H1 (cell line): ENCODE data around the gene BCL2L12. TPM values are rescaled to one million over a fixed set of nuclear protein-coding genes. Genes with fewer than 3 reads are reported as not detected.

ENCODE experiments used
- CTCF ChIA-PET: fragments of 300-600 bp; sonication (Branson Sonifier 250); formaldehyde crosslinking; loops from one replicate; lab custom pipeline; 2021; ENCODE audit not compliant: partially characterized antibody; lab: Charles Lee
- POLR2A ChIA-PET: fragments of 300-600 bp; sonication (Branson Sonifier 250); formaldehyde crosslinking; loops from one replicate; lab custom pipeline; 2021; ENCODE audit warnings: inconsistent platforms; ENCODE audit not compliant: partially characterized antibody; lab: Charles Lee
- DNase-seq, 2 experiments: peaks; one replicate each; pipeline versions ENCODE4 v3.0.0 to v3.0.0-alpha.2; 2010 to 2022; ENCODE audit warnings: low spot score in 2 of 2, low read depth in 1 of 2, mixed read lengths in 1 of 2
- FAIRE-seq: peaks from 2 replicates; lab custom pipeline; 2011; peaks lifted over from hg19 to GRCh38; lab: Jason Lieb, UNC
- H2AFZ ChIP-seq: 2 replicates; pipeline ENCODE4 v1.8.1; 2012; ENCODE audit warnings: low read length, inconsistent platforms
- H2AK5ac ChIP-seq: 2 replicates; pipeline ENCODE4 v1.6.1; 2013; ENCODE audit warnings: low read depth, low read length
- H2BK120ac ChIP-seq: replicated peaks from 2 replicates; pipeline ENCODE3; 2013; ENCODE audit warnings: low read depth, low read length, inconsistent platforms
- H2BK12ac ChIP-seq: 2 replicates; pipeline ENCODE4 v1.6.1; 2013; ENCODE audit warnings: low read depth, low read length
- H2BK15ac ChIP-seq: 2 replicates; pipeline ENCODE4 v1.6.1; 2013; ENCODE audit warnings: low read length
- H2BK20ac ChIP-seq: 2 replicates; pipeline ENCODE4 v1.6.1; 2013; ENCODE audit warnings: low read length
- H2BK5ac ChIP-seq: 2 replicates; pipeline ENCODE4 v1.6.1; 2013; ENCODE audit warnings: low read depth, low read length
- H3K14ac ChIP-seq: 2 replicates; pipeline ENCODE4 v1.6.1; 2013; ENCODE audit warnings: inconsistent platforms; ENCODE audit not compliant: insufficient read length
- H3K18ac ChIP-seq: 2 replicates; pipeline ENCODE4 v1.6.1; 2013; ENCODE audit warnings: low read length; ENCODE audit errors: extremely low read depth
- H3K23ac ChIP-seq: 2 replicates; pipeline ENCODE4 v1.6.1; 2013; ENCODE audit warnings: inconsistent platforms; ENCODE audit not compliant: insufficient read length
- H3K23me2 ChIP-seq: 2 replicates; pipeline ENCODE4 v1.6.1; 2013; ENCODE audit warnings: low read depth, low read length
- H3K27ac ChIP-seq: 2 replicates; pipeline ENCODE4 v1.6.1; 2011; ENCODE audit warnings: low read depth, low read length, inconsistent platforms
- H3K27me3 ChIP-seq, 4 experiments: replicated peaks in 1 of 4; 1 replicate in 1 of 4; 2 replicates in 3 of 4; pipeline versions ENCODE4 v1.6.1 to v1.8.1; 2011 to 2013; ENCODE audit warnings: low read length in 3 of 4, mild to moderate bottlenecking in 3 of 4, inconsistent platforms in 2 of 4, mixed read lengths in 2 of 4, moderate library complexity in 1 of 4; ENCODE audit not compliant: control insufficient read depth in 3 of 4, insufficient read depth in 3 of 4; ENCODE audit errors: extremely low read depth in 1 of 4
- H3K36me3 ChIP-seq, 4 experiments: 2 replicates each; pipeline versions ENCODE4 v1.6.1 to v1.8.1; 2011 to 2013; ENCODE audit warnings: mild to moderate bottlenecking in 4 of 4, low read length in 3 of 4, moderate library complexity in 2 of 4, control low read depth in 1 of 4, inconsistent platforms in 1 of 4; ENCODE audit not compliant: insufficient read depth in 4 of 4, control insufficient read depth in 2 of 4
- H3K4ac ChIP-seq: replicated peaks from 2 replicates; pipeline ENCODE3; 2013; ENCODE audit warnings: low read length, low read depth, mixed read lengths, inconsistent platforms; ENCODE audit not compliant: insufficient read length
- H3K4me1 ChIP-seq, 4 experiments: replicated peaks in 1 of 4; 1 replicate in 1 of 4; 2 replicates in 3 of 4; pipeline versions ENCODE4 v1.6.1 to v1.8.1; 2011 to 2013; ENCODE audit warnings: low read length in 3 of 4, inconsistent platforms in 2 of 4, mixed read lengths in 1 of 4; ENCODE audit not compliant: insufficient read depth in 4 of 4, control insufficient read depth in 3 of 4
- H3K4me2 ChIP-seq, 2 experiments: 2 replicates each; pipeline versions ENCODE4 v1.6.1 to v1.8.1; 2011 to 2013; ENCODE audit warnings: low read depth in 2 of 2, low read length in 2 of 2, control low read depth in 1 of 2, inconsistent platforms in 1 of 2, mild to moderate bottlenecking in 1 of 2; ENCODE audit not compliant: insufficient read depth in 1 of 2
- H3K4me3 ChIP-seq, 4 experiments: fragments of 200-600, 300-600 bp in 1 of 4; sonication (generic), shearing (Covaris generic), sonication (Bioruptor Twin) in 1 of 4; 2 replicates each; pipeline versions ENCODE4 v1.5.1 to v1.8.1; 2011 to 2016; ENCODE audit warnings: low read length in 4 of 4, low read depth in 3 of 4, control low read depth in 2 of 4, inconsistent platforms in 2 of 4, mild to moderate bottlenecking in 2 of 4, mixed read lengths in 1 of 4, moderate library complexity in 1 of 4; ENCODE audit not compliant: insufficient read depth in 2 of 4; ENCODE audit errors: extremely low read depth in 1 of 4
- H3K56ac ChIP-seq: replicated peaks from 2 replicates; pipeline ENCODE3; 2013; ENCODE audit warnings: low read depth, mild to moderate bottlenecking, mixed read lengths, low read length, inconsistent platforms; ENCODE audit not compliant: insufficient read length
- H3K79me1 ChIP-seq: 2 replicates; pipeline ENCODE4 v1.6.1; 2013; ENCODE audit warnings: low read depth, low read length, control low read depth
- H3K79me2 ChIP-seq, 2 experiments: 2 replicates each; pipeline versions ENCODE4 v1.6.1 to v1.8.1; 2012 to 2013; ENCODE audit warnings: low read length in 2 of 2, mild to moderate bottlenecking in 2 of 2, inconsistent platforms in 1 of 2; ENCODE audit not compliant: insufficient read depth in 2 of 2, control insufficient read depth in 1 of 2
- H3K9ac ChIP-seq, 4 experiments: replicated peaks in 1 of 4; 1 replicate in 1 of 4; 2 replicates in 3 of 4; pipeline versions ENCODE4 v1.6.1 to v1.8.1; 2011 to 2013; ENCODE audit warnings: low read depth in 3 of 4, low read length in 3 of 4, control low read depth in 2 of 4, mild to moderate bottlenecking in 2 of 4, moderate library complexity in 2 of 4, inconsistent platforms in 1 of 4; ENCODE audit errors: extremely low read depth in 1 of 4
- H3K9me3 ChIP-seq, 2 experiments: 2 replicates each; pipeline versions ENCODE4 v1.6.1 to v1.8.1; 2012 to 2013; ENCODE audit warnings: mild to moderate bottlenecking in 2 of 2, moderate library complexity in 2 of 2, control low read depth in 1 of 2, inconsistent platforms in 1 of 2, low read depth in 1 of 2, low read length in 1 of 2, mixed read lengths in 1 of 2; ENCODE audit not compliant: insufficient read depth in 2 of 2
- H4K20me1 ChIP-seq, 2 experiments: replicated peaks in 1 of 2; 2 replicates each; pipeline versions ENCODE3 to v1.8.1; 2011 to 2013; ENCODE audit warnings: inconsistent platforms in 2 of 2, low read length in 2 of 2, mild to moderate bottlenecking in 1 of 2; ENCODE audit not compliant: insufficient read depth in 2 of 2, control insufficient read depth in 1 of 2
- H4K5ac ChIP-seq: 2 replicates; pipeline ENCODE4 v1.6.1; 2013; ENCODE audit warnings: low read length, low read depth, mixed read lengths, inconsistent platforms; ENCODE audit not compliant: insufficient read length
- H4K8ac ChIP-seq: 2 replicates; pipeline ENCODE4 v1.8.0; 2013; ENCODE audit warnings: mild to moderate bottlenecking, moderate library complexity, low read length, inconsistent platforms; ENCODE audit not compliant: insufficient read depth; ENCODE audit errors: extremely low read depth
- H4K91ac ChIP-seq: replicated peaks from 2 replicates; pipeline ENCODE3; 2013; ENCODE audit warnings: low read length, mixed read lengths, inconsistent platforms; ENCODE audit not compliant: insufficient read length
- ATF3 ChIP-seq: IDR thresholded peaks from 2 replicates; pipeline ENCODE4 v1.6.1; 2011; ENCODE audit warnings: low read depth, mild to moderate bottlenecking, low read length; ENCODE audit not compliant: insufficient read depth
- KDM4A ChIP-seq: IDR thresholded peaks from one replicate; pipeline ENCODE4 v1.7.1; 2012; ENCODE audit warnings: low read depth, mild to moderate bottlenecking, moderate library complexity, low read length, inconsistent platforms; ENCODE audit not compliant: severe bottlenecking
- NRF1 ChIP-seq: IDR thresholded peaks from 2 replicates; pipeline ENCODE4 v1.6.1; 2011; ENCODE audit warnings: mild to moderate bottlenecking, low read depth, low read length, improper control_type of control experiment
- PHF8 ChIP-seq: fragments of 200-600 bp; sonication (generic); conservative IDR thresholded peaks from 2 replicates; pipeline ENCODE4 v1.7.1; 2012; ENCODE audit warnings: low read depth, mild to moderate bottlenecking, inconsistent platforms, low read length, moderate library complexity
- POLR2A ChIP-seq, 2 experiments: IDR thresholded peaks; 1 replicate in 1 of 2; 2 replicates in 1 of 2; pipeline ENCODE4 v1.6.1; 2011; ENCODE audit warnings: low read depth in 2 of 2, low read length in 2 of 2, mild to moderate bottlenecking in 2 of 2; ENCODE audit errors: control extremely low read depth in 1 of 2
- POLR2AphosphoS5 ChIP-seq: IDR thresholded peaks from 2 replicates; pipeline ENCODE4 v1.6.1; 2011; ENCODE audit warnings: low read depth, low read length
- RBBP5 ChIP-seq: IDR thresholded peaks from 2 replicates; pipeline ENCODE4 v1.7.1; 2012; ENCODE audit warnings: low read depth, mild to moderate bottlenecking, inconsistent platforms, low read length, moderate library complexity, borderline replicate concordance
- SAP30 ChIP-seq: fragments of 300-600 bp; sonication (generic); IDR thresholded peaks from 2 replicates; pipeline ENCODE4 v1.7.1; 2012; ENCODE audit warnings: low read length, moderate library complexity, mild to moderate bottlenecking, inconsistent platforms; ENCODE audit not compliant: insufficient read depth, insufficient replicate concordance
- SP2 ChIP-seq: IDR thresholded peaks from 2 replicates; pipeline ENCODE4 v1.6.1; 2012; ENCODE audit warnings: mild to moderate bottlenecking, low read length, inconsistent platforms
- TBP ChIP-seq: IDR thresholded peaks from 2 replicates; pipeline ENCODE4 v1.6.1; 2011; ENCODE audit warnings: low read depth, low read length, improper control_type of control experiment
- WGBS, 2 experiments: shearing (Covaris generic) in 1 of 2; methylation state at CpG; one replicate each; pipeline versions ENCODE4 v1.1.6 to v1.1.7; 2013 to 2015; ENCODE audit warnings: low lambda C conversion rate in 2 of 2, mixed read lengths in 2 of 2, inconsistent platforms in 1 of 2, low coverage in 1 of 2, missing lambda C conversion rate in 1 of 2; ENCODE audit not compliant: insufficient replicate concordance in 2 of 2, insufficient coverage in 1 of 2, insufficient read length in 1 of 2; ENCODE audit errors: extremely low coverage in 1 of 2, missing lambda C conversion rate in 1 of 2; 5-methylcytosine and 5-hydroxymethylcytosine counted together
- polyA plus RNA-seq, 7 experiments: library from polyadenylated mRNA; depleted of rRNA in 3 of 7; stranded (reverse) in 5 of 7; unstranded in 2 of 7; fragments of >200 nt in 5 of 7; fragments of 200-250 nt in 2 of 7; gene quantifications; 1 replicate in 5 of 7; 2 replicates in 1 of 7; 4 replicates in 1 of 7; pipeline versions ENCODE4 v1.2.1 to v1.2.3, GENCODE V29; 2011 to 2013; ENCODE audit warnings: missing spikeins in 2 of 7, mixed read lengths in 2 of 7
- total RNA-seq: library from RNA; stranded (reverse); fragmentation: NEBNext Ultra II Directional; extraction: Animal tissue kit (Norgen Biotek cat#: 25700); gene quantifications from 2 replicates; pipeline ENCODE4 v1.2.1, GENCODE V29; 2021

BCL2L12 gene
- total and polyA plus RNA-seq, 2 of the 8 experiments (the other 6 are each of a cell fraction or from before 2014, with no cell fraction given), result 126 to 209 TPM

DNA sequence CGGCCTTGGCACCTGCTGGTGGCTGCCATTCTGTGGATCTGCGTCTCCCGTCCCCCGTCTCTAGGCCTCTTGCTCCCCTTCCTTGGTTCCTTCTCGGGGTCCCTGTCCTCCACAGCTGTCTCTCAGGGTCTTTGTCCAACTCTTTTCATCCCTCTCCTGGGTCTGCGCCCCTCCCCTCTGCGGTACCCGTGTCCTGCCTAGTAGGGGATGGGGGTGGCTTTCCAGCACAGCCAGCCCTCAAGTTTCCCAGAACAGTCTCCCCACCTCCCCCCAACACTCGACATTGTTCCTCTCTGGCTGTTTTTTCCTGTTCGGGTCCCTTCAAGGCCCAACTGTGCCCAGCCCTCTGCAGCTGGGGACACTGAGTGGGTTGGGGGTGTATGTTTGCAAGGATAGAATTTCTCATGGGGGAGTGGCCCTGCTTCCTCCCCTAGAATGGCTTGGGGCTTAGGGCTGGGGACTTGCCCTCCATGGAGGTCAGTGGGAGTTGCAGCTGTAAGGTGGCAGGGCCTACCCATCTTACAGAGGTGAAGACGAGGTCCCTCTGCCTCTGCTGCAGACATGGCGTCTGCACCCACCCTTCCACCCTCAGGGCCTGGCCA lies 22.9 kb downstream of the BCL2L12 start:
- Histone ChIP-seq H3K4me2 (peak overlapping the region; percentile 93 to 99), H3K4me1 (peaks cover 0 to 25% (median 15%) of the 10 kb centered on the region in 4 experiments; a peak in 6 of 7 replicates), H3K9ac (no peak overlapping the region), H3K14ac (no peak overlapping the region), H4K91ac (no peak overlapping the region), H4K5ac (no peak overlapping the region), H3K79me1 (peaks cover 10% of the 10 kb centered on the region; the same call in 1 of the 2 replicates), H3K36me3 (peaks cover 18 to 43% (median 32%) of the 10 kb centered on the region in 4 experiments), H3K23me2 (peaks cover 20% of the 10 kb centered on the region), H2BK20ac (no peak overlapping the region), H3K18ac (peak overlapping the region; percentile 71), H2BK15ac (0 out of 2 replicates have a peak overlapping the region, but pooled peaks have one; percentile 46), H3K23ac (no peak overlapping the region), H3K56ac (no peak overlapping the region), H2BK12ac (no peak overlapping the region), H4K20me1 (peaks cover 18 to 37% of the 10 kb centered on the region in 2 experiments), H2AK5ac (peak overlapping the region; percentile 60; the same call in 1 of the 2 replicates), H3K4me3 (peak overlapping the region in 2 of 4 experiments; percentile 2 to 94; a peak in 4 of 8 replicates), H2AFZ (no peak overlapping the region), H3K4ac (no peak overlapping the region), H3K27me3 (no peaks in the 10 kb centered on the region), H2BK5ac (peak overlapping the region; percentile 18; the same call in 1 of the 2 replicates), H3K79me2 (peaks cover 0 to 14% of the 10 kb centered on the region in 2 experiments; a peak in 1 of 4 replicates), H3K9me3 (no peaks in the 10 kb centered on the region), H4K8ac (peak overlapping the region; percentile 7; the same call in 1 of the 2 replicates), H3K27ac (no peak overlapping the region), H2BK120ac (no peak overlapping the region)
- ChIA-PET CTCF (interaction anchor here (0.8 to 2.2 kb wide), 10 partner anchors 9 to 191 kb away, joined by 3 to 11 read pairs (median 4); no protein-coding TSS in a partner anchor), POLR2A (interaction anchor here (0.6 to 12.2 kb wide), 20 partner anchors 10 to 274 kb away, joined by 3 to 168 read pairs (median 4); partner anchors contain the start of genes BCL2L12, FUZ, IRF3 and PRMT1)
- DNase-seq (peak in 1 of 2 experiments; percentile 76), FAIRE-seq (no peak)
- no peak for TF ChIP-seq SAP30
- TF ChIP-seq PHF8, result no peak
- TF ChIP-seq SP2, result no peak
- no peak for TF ChIP-seq ATF3
- TF ChIP-seq RBBP5, result no peak
- peak; percentile 63; the same call in 1 of the 2 replicates for TF ChIP-seq POLR2AphosphoS5
- peak in 1 of 2 experiments; percentile 69; a peak in 1 of 3 replicates for TF ChIP-seq POLR2A (IDR thresholded peaks at IDR 0.05; ENCODE audit: control extremely low read depth in 1 of 2, low read depth in 2 of 2, low read length in 2 of 2)
- no peak for TF ChIP-seq KDM4A
- TF ChIP-seq TBP, result no peak
- no peak for TF ChIP-seq NRF1
- WGBS, 2 experiments, result 82% methylated on average over 11 of the region's 12 CpGs; no CpG with 5 or more reads in 1 of the 2 experiments
